ENCODE measurements around the gene JAKMIP2.

DNA sequence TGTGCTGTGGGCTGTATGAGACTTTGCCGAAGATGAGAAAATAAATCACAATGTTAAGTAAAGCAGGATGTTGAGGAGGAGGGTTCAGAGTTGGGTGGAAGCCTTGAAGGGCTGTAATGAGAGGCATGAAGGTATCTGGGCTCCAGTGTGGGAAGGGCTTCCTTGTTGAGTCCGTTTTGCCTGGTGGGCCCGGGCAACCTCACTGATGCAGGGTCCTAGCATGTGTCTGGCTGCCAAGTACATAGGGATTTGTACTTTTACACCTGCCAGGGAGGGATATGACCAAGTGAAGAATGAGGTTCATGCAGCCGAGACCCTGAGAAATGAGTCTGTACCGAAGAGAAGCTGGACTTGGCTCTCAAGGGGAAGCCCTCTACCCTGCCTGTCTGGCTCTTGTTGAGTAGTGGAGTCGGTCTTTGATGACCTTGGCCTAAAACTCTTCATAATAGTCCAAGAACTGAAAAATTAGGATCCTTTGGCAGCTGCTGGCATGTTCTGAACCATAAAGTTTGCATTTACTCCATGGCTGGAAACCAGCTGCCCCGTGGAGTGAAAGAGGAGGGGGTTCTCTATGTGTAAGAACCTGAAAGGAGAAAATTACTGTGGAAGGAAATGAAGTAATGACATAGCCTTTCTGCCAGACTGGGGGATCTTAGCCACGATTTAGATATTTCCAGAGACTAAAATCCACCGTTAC is 213.7 kb downstream of the JAKMIP2 start:
- TF ChIP-seq CTCF (conservative IDR thresholded peaks at IDR 0.05) (no peak), EZH2 (IDR thresholded peaks at IDR 0.05; ENCODE audit: low read depth) (no peak)
